Upper lobe of left lung (tissue), 6 donors: ENCODE data around the gene TMEM132C. TPM values are rescaled to one million over a fixed set of nuclear protein-coding genes. Genes with fewer than 3 reads are reported as not detected.

Source experiments
- ATAC-seq, 2 donors: fragments of 200-7000 bp; cut with Tn5 transposase; one replicate each; pipeline ENCODE4 v1.9.1; 2022; ENCODE audit warnings: mild to moderate bottlenecking in 2 of 2, moderate library complexity in 2 of 2; ENCODE audit not compliant: low FRiP score in 2 of 2
- DNase-seq, 2 donors: peaks; one replicate each; pipeline ENCODE4 v3.0.0-alpha.2; 2019 to 2020
- H3K27ac ChIP-seq, 4 donors: fragments of 200-600 bp; sonication (generic); one replicate each; pipeline ENCODE4 v1.5.1; 2016 to 2019
- H3K27me3 ChIP-seq, 4 donors: fragments of 200-600 bp; sonication (generic); one replicate each; pipeline ENCODE4 v1.5.1; 2017 to 2019
- H3K36me3 ChIP-seq, 4 donors: fragments of 200-600 bp; sonication (generic); one replicate each; pipeline ENCODE4 v1.5.1; 2016 to 2019
- H3K4me1 ChIP-seq, 4 donors: fragments of 200-600 bp; sonication (generic); one replicate each; pipeline ENCODE4 v1.5.1; 2018 to 2019
- H3K4me3 ChIP-seq, 4 donors: fragments of 200-600 bp; sonication (generic); one replicate each; pipeline ENCODE4 v1.5.1; 2017 to 2019; ENCODE audit warnings: mild to moderate bottlenecking in 2 of 4, moderate library complexity in 1 of 4
- H3K9me3 ChIP-seq, 4 donors: fragments of 200-600 bp; sonication (generic); one replicate each; pipeline ENCODE4 v1.5.1; 2018 to 2019
- CTCF ChIP-seq, 6 experiments: fragments of 450-650 bp in 4 of 6; fragments of 200-600 bp in 2 of 6; sonication (generic) in 2 of 6; IDR thresholded peaks; one replicate each; pipeline ENCODE4 v1.5.1; 2016 to 2019; ENCODE audit warnings: antibody characterized with exemption in 6 of 6
- EP300 ChIP-seq, 4 donors: sonication (generic); formaldehyde crosslinking; IDR thresholded peaks; one replicate each; pipeline ENCODE4 v1.5.1; 2017; ENCODE audit warnings: antibody characterized with exemption in 4 of 4, control low read depth in 2 of 4
- POLR2A ChIP-seq, 4 donors: fragments of 450-650 bp; IDR thresholded peaks; one replicate each; pipeline ENCODE4 v1.5.1; 2016 to 2017; ENCODE audit warnings: antibody characterized with exemption in 4 of 4, mild to moderate bottlenecking in 2 of 4
- POLR2AphosphoS5 ChIP-seq, 2 donors: sonication (generic); formaldehyde crosslinking; IDR thresholded peaks; one replicate each; pipeline ENCODE4 v1.5.1; 2017; ENCODE audit warnings: antibody characterized with exemption in 2 of 2
- WGBS, 2 donors: methylation state at CpG; one replicate each; pipeline ENCODE4 v1.1.5; 2017 to 2018; 5-methylcytosine and 5-hydroxymethylcytosine counted together
- total RNA-seq, 6 donors: library from RNA; depleted of rRNA in 4 of 6; stranded (reverse); fragments of >200 nt in 4 of 6; gene quantifications; one replicate each; pipeline versions ENCODE4 v1.1.0 to v1.2.1, GENCODE V29; 2016 to 2021
- donor health status: DM: no; HTN: no; CAD: no; lungs with moderate emphysema.
- donor health status: DM: no; HTN: yes; CAD: no; lungs with severe emphysema.

The TMEM132C gene
- total RNA-seq, 6 donors from 2014 or later: under 0.01 to 2.2 (median 1.1) TPM

GRCh38 chr12:128298091-128298748 is 31.2 kb downstream of the TMEM132C start:
- no peaks in the 10 kb centered on the region for H3K9me3 ChIP-seq
- no peak for TF ChIP-seq EP300 (IDR thresholded peaks at IDR 0.05)
- TF ChIP-seq POLR2A (IDR thresholded peaks at IDR 0.05): no peak
- no peak for TF ChIP-seq POLR2AphosphoS5 (IDR thresholded peaks at IDR 0.05)
- TF ChIP-seq CTCF (IDR thresholded peaks at IDR 0.05): no peak
- no peak for DNase-seq
- H3K4me1 ChIP-seq: no peaks in the 10 kb centered on the region
- 59 to 69% methylated on average over 11 of the region's 11 CpGs for WGBS, 2 donors
- no peaks in the 10 kb centered on the region for H3K36me3 ChIP-seq
- no peaks in the 10 kb centered on the region for H3K27me3 ChIP-seq
- no peak overlapping the region for H3K4me3 ChIP-seq
- peak in 1 of 2 donors; percentile 24 for ATAC-seq
- H3K27ac ChIP-seq: no peak overlapping the region

DNA sequence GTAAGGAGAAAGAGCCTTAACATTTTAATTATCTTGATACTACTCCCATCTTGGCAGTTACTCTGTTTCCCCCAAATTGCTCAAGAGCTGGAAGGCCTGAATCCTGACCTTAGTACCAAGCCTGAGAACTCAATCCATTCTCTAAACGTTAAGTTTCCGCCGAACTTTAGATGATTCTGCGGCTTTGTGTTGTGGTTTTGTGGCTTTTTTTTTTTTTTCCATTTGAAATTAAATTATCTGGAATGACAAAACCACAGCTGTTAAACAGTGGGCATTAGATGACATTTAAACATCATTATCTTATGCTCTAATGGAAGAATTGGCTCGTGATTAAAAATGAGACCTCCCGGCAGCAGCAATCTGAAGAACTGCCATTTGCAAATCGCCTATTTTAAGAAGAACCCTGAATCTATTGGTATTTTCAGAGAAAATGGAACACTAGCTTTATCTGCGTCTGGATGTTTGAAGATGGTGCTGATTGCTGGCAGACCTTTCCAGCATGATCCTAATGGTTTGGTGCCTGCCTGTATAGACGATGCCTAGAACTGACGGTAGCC is 38.4 kb downstream of the TMEM132C start:
- Histone ChIP-seq H3K4me1 (no peaks in the 10 kb centered on the region), H3K36me3 (no peaks in the 10 kb centered on the region), H3K4me3 (no peak overlapping the region), H3K27ac (no peak overlapping the region), H3K27me3 (no peaks in the 10 kb centered on the region), H3K9me3 (no peaks in the 10 kb centered on the region)
- ATAC-seq (no peak), DNase-seq (no peak)
- no peak for TF ChIP-seq EP300 (IDR thresholded peaks at IDR 0.05)
- TF ChIP-seq POLR2AphosphoS5 (IDR thresholded peaks at IDR 0.05): no peak
- TF ChIP-seq CTCF (IDR thresholded peaks at IDR 0.05): no peak
- TF ChIP-seq POLR2A (IDR thresholded peaks at IDR 0.05): no peak
- 82 to 83% methylated on average over 10 of the region's 10 CpGs for WGBS, 2 donors

- Histone ChIP-seq H3K4me1 (no peaks in the 10 kb centered on the region), H3K4me3 (no peak overlapping the region), H3K9me3 (no peaks in the 10 kb centered on the region), H3K27me3 (no peaks in the 10 kb centered on the region), H3K27ac (no peak overlapping the region), H3K36me3 (no peaks in the 10 kb centered on the region)
- WGBS, 2 donors: 72 to 83% methylated on average over 2 of the region's 2 CpGs
- TF ChIP-seq CTCF (IDR thresholded peaks at IDR 0.05): no peak
- no peak for TF ChIP-seq POLR2AphosphoS5 (IDR thresholded peaks at IDR 0.05)
- no peak for TF ChIP-seq POLR2A (IDR thresholded peaks at IDR 0.05)
- TF ChIP-seq EP300 (IDR thresholded peaks at IDR 0.05): no peak
- DNase-seq (no peak), ATAC-seq (no peak)
Observed at GRCh38 chr12:128307791-128308190, 40.8 kb downstream of the TMEM132C start.

GRCh38 chr12:128312661-128313060 is 45.7 kb downstream of the TMEM132C start:
- no peak for ATAC-seq
- TF ChIP-seq CTCF (IDR thresholded peaks at IDR 0.05) (no peak), POLR2A (IDR thresholded peaks at IDR 0.05) (no peak), EP300 (IDR thresholded peaks at IDR 0.05) (no peak), POLR2AphosphoS5 (IDR thresholded peaks at IDR 0.05) (no peak)
- Histone ChIP-seq H3K27ac (no peak overlapping the region), H3K36me3 (no peaks in the 10 kb centered on the region), H3K27me3 (no peaks in the 10 kb centered on the region), H3K9me3 (no peaks in the 10 kb centered on the region), H3K4me1 (no peaks in the 10 kb centered on the region), H3K4me3 (no peak overlapping the region)
- 59 to 60% methylated on average over 2 of the region's 2 CpGs for WGBS, 2 donors
- no peak for DNase-seq

- Histone ChIP-seq H3K27me3 (no peaks in the 10 kb centered on the region), H3K27ac (no peak overlapping the region), H3K36me3 (no peaks in the 10 kb centered on the region), H3K9me3 (no peaks in the 10 kb centered on the region), H3K4me3 (no peak overlapping the region), H3K4me1 (no peaks in the 10 kb centered on the region)
- DNase-seq: no peak
- 18 to 28% methylated on average over 2 of the region's 2 CpGs for WGBS, 2 donors
- TF ChIP-seq CTCF (IDR thresholded peaks at IDR 0.05) (no peak), POLR2A (IDR thresholded peaks at IDR 0.05) (no peak), EP300 (IDR thresholded peaks at IDR 0.05) (no peak), POLR2AphosphoS5 (IDR thresholded peaks at IDR 0.05) (no peak)
- no peak for ATAC-seq
Observed at GRCh38 chr12:128313931-128314330, 47.0 kb downstream of the TMEM132C start.
